Measurements from ENCODE around the gene SYNC. TPM values are rescaled to one million over a fixed set of nuclear protein-coding genes. Genes with fewer than 3 reads are reported as not detected.

SYNC gene
- total and polyA plus RNA-seq, 9 of the 15 experiments (the other 6 are each of a cell fraction or from before 2014, with no cell fraction given): 0.49 to 1.1 (median 0.87) TPM

GRCh38 chr1:32651461-32652073 lies 51.0 kb downstream of the SYNC start (continued):
- TF ChIP-seq ZNF592 (IDR thresholded peaks at IDR 0.05) (peak; percentile 73), FOXP1 (CRISPR knock-in tag; IDR thresholded peaks at IDR 0.05) (no peak), NUFIP1 (IDR thresholded peaks at IDR 0.05; ENCODE audit: partially characterized antibody) (no peak), NFE2L1 (tag; IDR thresholded peaks at IDR 0.05; ENCODE audit: borderline replicate concordance, low read depth) (no peak), HOXB6 (CRISPR knock-in tag; IDR thresholded peaks at IDR 0.05; ENCODE audit: borderline replicate concordance) (no peak), ZBTB26 (CRISPR knock-in tag; IDR thresholded peaks at IDR 0.05) (peak; percentile 85), ETV1 (tag; conservative IDR thresholded peaks at IDR 0.05; ENCODE audit: low read depth) (no peak), ARHGAP35 (IDR thresholded peaks at IDR 0.05; ENCODE audit: partially characterized antibody) (no peak), SPI1 (IDR thresholded peaks at IDR 0.05; ENCODE audit: borderline replicate concordance, low read depth, low read length) (no peak), RAD21 (CRISPR knock-in tag; conservative IDR thresholded peaks at IDR 0.05 in 1 of 2, IDR thresholded peaks at IDR 0.05 in 1 of 2) (no peak), ADNP (tag; IDR thresholded peaks at IDR 0.05) (no peak), ZNF507 (tag; conservative IDR thresholded peaks at IDR 0.05) (no peak), BRD9 (IDR thresholded peaks at IDR 0.05; ENCODE audit: low read depth, partially characterized antibody) (no peak)
- TF ChIP-seq, protein P1, sequence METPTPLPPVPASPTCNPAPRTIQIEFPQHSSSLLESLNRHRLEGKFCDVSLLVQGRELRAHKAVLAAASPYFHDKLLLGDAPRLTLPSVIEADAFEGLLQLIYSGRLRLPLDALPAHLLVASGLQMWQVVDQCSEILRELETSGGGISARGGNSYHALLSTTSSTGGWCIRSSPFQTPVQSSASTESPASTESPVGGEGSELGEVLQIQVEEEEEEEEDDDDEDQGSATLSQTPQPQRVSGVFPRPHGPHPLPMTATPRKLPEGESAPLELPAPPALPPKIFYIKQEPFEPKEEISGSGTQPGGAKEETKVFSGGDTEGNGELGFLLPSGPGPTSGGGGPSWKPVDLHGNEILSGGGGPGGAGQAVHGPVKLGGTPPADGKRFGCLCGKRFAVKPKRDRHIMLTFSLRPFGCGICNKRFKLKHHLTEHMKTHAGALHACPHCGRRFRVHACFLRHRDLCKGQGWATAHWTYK (CRISPR knock-in tag; IDR thresholded peaks at IDR 0.05): 0 out of 2 replicates have a peak, but pooled peaks have one; percentile 87
- TF ChIP-seq, protein P2, sequence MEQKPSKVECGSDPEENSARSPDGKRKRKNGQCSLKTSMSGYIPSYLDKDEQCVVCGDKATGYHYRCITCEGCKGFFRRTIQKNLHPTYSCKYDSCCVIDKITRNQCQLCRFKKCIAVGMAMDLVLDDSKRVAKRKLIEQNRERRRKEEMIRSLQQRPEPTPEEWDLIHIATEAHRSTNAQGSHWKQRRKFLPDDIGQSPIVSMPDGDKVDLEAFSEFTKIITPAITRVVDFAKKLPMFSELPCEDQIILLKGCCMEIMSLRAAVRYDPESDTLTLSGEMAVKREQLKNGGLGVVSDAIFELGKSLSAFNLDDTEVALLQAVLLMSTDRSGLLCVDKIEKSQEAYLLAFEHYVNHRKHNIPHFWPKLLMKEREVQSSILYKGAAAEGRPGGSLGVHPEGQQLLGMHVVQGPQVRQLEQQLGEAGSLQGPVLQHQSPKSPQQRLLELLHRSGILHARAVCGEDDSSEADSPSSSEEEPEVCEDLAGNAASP (IDR thresholded peaks at IDR 0.05): no peak
- TF ChIP-seq, protein P3, sequence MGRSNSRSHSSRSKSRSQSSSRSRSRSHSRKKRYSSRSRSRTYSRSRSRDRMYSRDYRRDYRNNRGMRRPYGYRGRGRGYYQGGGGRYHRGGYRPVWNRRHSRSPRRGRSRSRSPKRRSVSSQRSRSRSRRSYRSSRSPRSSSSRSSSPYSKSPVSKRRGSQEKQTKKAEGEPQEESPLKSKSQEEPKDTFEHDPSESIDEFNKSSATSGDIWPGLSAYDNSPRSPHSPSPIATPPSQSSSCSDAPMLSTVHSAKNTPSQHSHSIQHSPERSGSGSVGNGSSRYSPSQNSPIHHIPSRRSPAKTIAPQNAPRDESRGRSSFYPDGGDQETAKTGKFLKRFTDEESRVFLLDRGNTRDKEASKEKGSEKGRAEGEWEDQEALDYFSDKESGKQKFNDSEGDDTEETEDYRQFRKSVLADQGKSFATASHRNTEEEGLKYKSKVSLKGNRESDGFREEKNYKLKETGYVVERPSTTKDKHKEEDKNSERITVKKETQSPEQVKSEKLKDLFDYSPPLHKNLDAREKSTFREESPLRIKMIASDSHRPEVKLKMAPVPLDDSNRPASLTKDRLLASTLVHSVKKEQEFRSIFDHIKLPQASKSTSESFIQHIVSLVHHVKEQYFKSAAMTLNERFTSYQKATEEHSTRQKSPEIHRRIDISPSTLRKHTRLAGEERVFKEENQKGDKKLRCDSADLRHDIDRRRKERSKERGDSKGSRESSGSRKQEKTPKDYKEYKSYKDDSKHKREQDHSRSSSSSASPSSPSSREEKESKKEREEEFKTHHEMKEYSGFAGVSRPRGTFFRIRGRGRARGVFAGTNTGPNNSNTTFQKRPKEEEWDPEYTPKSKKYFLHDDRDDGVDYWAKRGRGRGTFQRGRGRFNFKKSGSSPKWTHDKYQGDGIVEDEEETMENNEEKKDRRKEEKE (IDR thresholded peaks at IDR 0.05; ENCODE audit: borderline replicate concordance in 1 of 2, control insufficient read depth in 1 of 2, low read depth in 2 of 2, low read length in 1 of 2): no peak

Measured in K562 (cell line).